ENCODE data around the gene PPP4R4. TPM values are rescaled to one million over a fixed set of nuclear protein-coding genes. Genes with fewer than 3 reads are reported as not detected.
A peak's percentile ranks its signal among the peaks of the same experiment; 100 is the strongest.

The PPP4R4 gene
- total RNA-seq, 2 donors from 2014 or later, result 4.6 to 8.4 TPM

- Mint-ChIP-seq H3K9me3 (no peaks in the 10 kb centered on the region), H3K4me3 (peak overlapping the region; percentile 1), H3K27me3 (ENCODE audit: insufficient read depth) (peaks cover 9% of the 10 kb centered on the region), H3K4me1 (peaks cover 9% of the 10 kb centered on the region), H3K27ac (no peak overlapping the region), H3K36me3 (ENCODE audit: low read depth) (no peaks in the 10 kb centered on the region)
- Histone ChIP-seq H3K27me3 (ENCODE audit: control insufficient read depth, insufficient read depth, low read length, poor library complexity, severe bottlenecking) (no peaks in the 10 kb centered on the region), H3K4me3 (ENCODE audit: low read length) (no peak overlapping the region), H3K4me1 (ENCODE audit: control insufficient read depth, insufficient read depth, low read length) (no peaks in the 10 kb centered on the region), H3K36me3 (ENCODE audit: control insufficient read depth, insufficient read depth, low read length) (no peaks in the 10 kb centered on the region), H3K9me3 (ENCODE audit: control insufficient read depth, low read length) (peaks cover 5% of the 10 kb centered on the region), H3K9ac (ENCODE audit: extremely low read depth, low read length, poor library complexity, severe bottlenecking) (no peak overlapping the region), H3K27ac (ENCODE audit: low read depth, low read length) (no peak overlapping the region)
- no peak for TF ChIP-seq CTCF (conservative IDR thresholded peaks at IDR 0.05)
- 53 to 70% methylated on average over 9 to 26 of the region's 26 CpGs for WGBS, 2 experiments (ENCODE audit: insufficient coverage in 1 of 2, insufficient read length in 1 of 2)
- DNase-seq, result peak; percentile 68
Observed at GRCh38 chr14:94164685-94165431, 9.3 kb upstream of the PPP4R4 start.

- H3K27ac Mint-ChIP-seq, result no peak overlapping the region
- 94 to 95% methylated on average over 2 to 3 of the region's 3 CpGs for WGBS, 2 experiments (ENCODE audit: insufficient coverage in 1 of 2, insufficient read length in 1 of 2)
- Histone ChIP-seq H3K9me3 (ENCODE audit: control insufficient read depth, low read length) (peaks cover 5% of the 10 kb centered on the region), H3K4me3 (ENCODE audit: low read length) (no peak overlapping the region), H3K9ac (ENCODE audit: extremely low read depth, low read length, poor library complexity, severe bottlenecking) (no peak overlapping the region), H3K27me3 (ENCODE audit: control insufficient read depth, insufficient read depth, low read length, poor library complexity, severe bottlenecking) (no peaks in the 10 kb centered on the region), H3K4me1 (ENCODE audit: control insufficient read depth, insufficient read depth, low read length) (no peaks in the 10 kb centered on the region), H3K27ac (ENCODE audit: low read depth, low read length) (no peak overlapping the region), H3K36me3 (ENCODE audit: control insufficient read depth, insufficient read depth, low read length) (no peaks in the 10 kb centered on the region)
- no peak overlapping the region for H3K4me3 Mint-ChIP-seq
- no peaks in the 10 kb centered on the region for H3K9me3 Mint-ChIP-seq
- peak; percentile 60 for DNase-seq
- no peaks in the 10 kb centered on the region for H3K36me3 Mint-ChIP-seq (ENCODE audit: low read depth)
- peaks cover 13% of the 10 kb centered on the region for H3K27me3 Mint-ChIP-seq (ENCODE audit: insufficient read depth)
- no peak for TF ChIP-seq CTCF (conservative IDR thresholded peaks at IDR 0.05)
- peaks cover 9% of the 10 kb centered on the region for H3K4me1 Mint-ChIP-seq
Observed at GRCh38 chr14:94165744-94166143, 8.4 kb upstream of the PPP4R4 start.

GRCh38 chr14:94170136-94170535, 4.0 kb upstream of the PPP4R4 start:
- peaks cover 36% of the 10 kb centered on the region for H3K27me3 Mint-ChIP-seq (ENCODE audit: insufficient read depth)
- H3K4me1 Mint-ChIP-seq, result peaks cover 2% of the 10 kb centered on the region
- no peaks in the 10 kb centered on the region for H3K36me3 ChIP-seq (ENCODE audit: control insufficient read depth, insufficient read depth, low read length)
- H3K4me1 ChIP-seq (ENCODE audit: control insufficient read depth, insufficient read depth, low read length), result no peaks in the 10 kb centered on the region
- TF ChIP-seq CTCF (conservative IDR thresholded peaks at IDR 0.05), result no peak
- H3K9me3 Mint-ChIP-seq, result no peaks in the 10 kb centered on the region
- no peak for DNase-seq
- H3K4me3 ChIP-seq (ENCODE audit: low read length), result no peak overlapping the region
- H3K9me3 ChIP-seq (ENCODE audit: control insufficient read depth, low read length), result peaks cover 5% of the 10 kb centered on the region
- WGBS, 2 experiments (ENCODE audit: insufficient coverage in 1 of 2, insufficient read length in 1 of 2), result 90 to 92% methylated on average over 5 to 6 of the region's 6 CpGs
- peaks cover 27% of the 10 kb centered on the region for H3K27me3 ChIP-seq (ENCODE audit: control insufficient read depth, insufficient read depth, low read length, poor library complexity, severe bottlenecking)
- no peak overlapping the region for H3K4me3 Mint-ChIP-seq
- H3K27ac ChIP-seq (ENCODE audit: low read depth, low read length), result no peak overlapping the region
- no peak overlapping the region for H3K27ac Mint-ChIP-seq
- no peaks in the 10 kb centered on the region for H3K36me3 Mint-ChIP-seq (ENCODE audit: low read depth)
- no peak overlapping the region for H3K9ac ChIP-seq (ENCODE audit: extremely low read depth, low read length, poor library complexity, severe bottlenecking)

Data from endodermal cell (in vitro differentiated cells).